HG03280 (cell line): ENCODE results near the gene HIVEP3.
A peak's percentile ranks its signal among the peaks of the same experiment; 100 is the strongest.

Source experiments
- ATAC-seq: cut with Tn5 transposase; IDR thresholded peaks from one replicate; pipeline ENCODE4 v1.9.1; 2021; ENCODE audit warnings: mild to moderate bottlenecking, moderate library complexity; ENCODE audit not compliant: unreplicated experiment

The HIVEP3 gene

DNA sequence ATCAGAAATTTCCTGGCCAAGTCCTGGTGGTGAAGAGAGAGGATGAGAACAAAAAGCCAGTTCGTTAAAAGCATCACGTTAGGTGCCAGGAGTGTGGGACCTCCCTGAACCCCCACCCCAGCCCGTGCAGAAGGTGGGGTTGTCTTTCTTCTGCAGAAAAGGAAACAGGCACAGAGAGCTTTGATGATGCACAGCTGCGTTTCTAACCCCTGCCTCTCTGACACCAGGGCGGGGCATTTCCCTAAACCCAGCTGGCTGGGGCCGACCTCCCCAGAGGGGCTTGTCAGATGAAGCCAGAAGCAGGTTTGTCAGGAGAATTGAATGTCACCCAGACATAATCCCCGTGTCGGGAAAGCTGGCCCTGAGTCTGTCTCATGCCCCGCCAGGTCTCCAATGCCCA lies 244.9 kb downstream of the HIVEP3 start:
- peak; percentile 35 for ATAC-seq

DNA sequence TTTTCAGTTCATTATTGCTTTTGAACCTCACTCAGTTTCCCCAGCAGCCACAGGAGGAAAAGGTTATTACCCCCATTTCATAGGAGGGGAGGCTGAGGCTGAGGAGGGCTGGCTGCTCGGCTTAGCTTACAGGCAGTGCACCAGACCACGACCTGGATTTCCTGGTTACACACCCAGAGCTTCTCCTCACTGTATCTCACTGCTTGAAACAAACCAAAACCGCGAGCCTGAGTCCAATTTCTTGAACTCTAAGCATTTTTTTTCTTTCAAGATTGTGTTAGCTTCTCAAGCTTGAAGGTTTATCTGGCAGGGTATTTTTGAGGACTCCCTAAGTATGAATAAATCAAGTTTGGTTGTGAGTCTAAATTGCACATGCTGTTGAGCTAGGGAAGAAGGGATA lies 245.3 kb downstream of the HIVEP3 start:
- peak; percentile 46 for ATAC-seq

DNA sequence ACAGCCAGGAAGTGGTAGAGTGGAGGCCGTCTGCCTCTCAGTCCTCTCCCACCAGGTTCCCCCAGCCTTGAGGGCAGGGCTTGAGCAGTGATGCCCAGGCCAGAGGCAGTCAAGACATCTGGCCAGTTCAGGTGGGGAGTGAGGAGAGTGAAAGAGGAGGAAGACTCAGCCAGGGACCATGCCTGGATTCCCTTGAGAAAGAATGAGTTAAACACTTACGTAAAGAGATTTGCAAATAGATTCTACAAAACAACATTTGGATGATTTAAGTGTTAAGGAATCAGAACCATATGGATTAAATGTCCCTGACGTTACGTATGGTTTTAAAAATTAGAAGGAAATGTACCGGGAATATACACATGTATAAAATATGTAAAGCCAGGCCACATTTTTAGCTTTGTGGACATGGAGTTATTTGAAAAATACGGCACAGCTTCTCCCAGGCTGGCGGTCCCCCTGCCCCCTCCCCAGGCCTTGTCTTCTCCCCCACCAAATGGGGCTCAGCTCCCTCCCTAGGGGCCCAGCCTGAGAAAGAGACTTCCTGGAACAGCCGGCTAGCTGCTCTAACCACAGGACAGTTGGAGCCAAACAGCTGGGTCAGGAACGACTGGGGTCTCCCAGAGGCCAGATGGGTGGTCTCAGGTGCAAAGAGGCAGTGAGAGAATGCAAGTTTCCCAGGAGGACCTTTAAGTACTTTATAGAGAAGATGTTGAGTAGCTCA lies 245.9 kb downstream of the HIVEP3 start:
- ATAC-seq: no peak

GRCh38 chr1:41672173-41672572 lies 246.5 kb downstream of the HIVEP3 start:
- ATAC-seq: no peak

DNA sequence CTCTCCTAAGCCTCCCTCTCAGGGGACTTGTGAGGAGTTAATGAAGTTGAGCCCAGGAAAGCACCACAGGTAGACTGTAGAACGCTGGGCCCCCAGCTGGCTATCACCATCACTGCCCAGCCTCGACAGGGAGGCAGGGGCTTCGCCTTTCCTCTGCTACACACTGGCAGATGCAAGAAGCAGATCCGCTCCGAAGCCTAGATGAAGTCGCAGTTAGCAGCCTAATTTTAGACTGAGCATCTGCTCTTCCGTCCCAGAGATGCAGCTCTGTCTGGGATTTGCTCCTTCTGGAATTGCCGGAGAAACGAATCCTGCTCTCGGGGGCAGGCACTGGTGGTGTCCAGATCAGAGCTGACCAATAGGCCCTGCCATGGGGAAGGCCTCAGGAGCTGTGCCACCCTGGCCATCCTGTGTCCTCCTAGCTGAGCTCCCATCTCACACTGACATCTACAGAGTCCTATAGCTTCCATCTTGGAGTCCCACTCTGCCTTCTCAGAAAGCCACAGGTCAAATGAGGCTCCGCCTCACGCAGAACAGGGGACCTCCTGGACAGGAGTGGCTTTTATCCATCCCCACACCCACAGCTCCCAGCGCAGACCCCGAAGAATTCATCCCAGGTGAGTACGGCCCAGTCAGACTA lies 247.5 kb downstream of the HIVEP3 start:
- no peak for ATAC-seq

- no peak for ATAC-seq
Observed at GRCh38 chr1:41670217-41670957, 248.3 kb downstream of the HIVEP3 start.

- no peak for ATAC-seq
Observed at GRCh38 chr1:41668967-41669366, 249.8 kb downstream of the HIVEP3 start.

- ATAC-seq: no peak
Observed at GRCh38 chr1:41668054-41668660, 250.6 kb downstream of the HIVEP3 start.

DNA sequence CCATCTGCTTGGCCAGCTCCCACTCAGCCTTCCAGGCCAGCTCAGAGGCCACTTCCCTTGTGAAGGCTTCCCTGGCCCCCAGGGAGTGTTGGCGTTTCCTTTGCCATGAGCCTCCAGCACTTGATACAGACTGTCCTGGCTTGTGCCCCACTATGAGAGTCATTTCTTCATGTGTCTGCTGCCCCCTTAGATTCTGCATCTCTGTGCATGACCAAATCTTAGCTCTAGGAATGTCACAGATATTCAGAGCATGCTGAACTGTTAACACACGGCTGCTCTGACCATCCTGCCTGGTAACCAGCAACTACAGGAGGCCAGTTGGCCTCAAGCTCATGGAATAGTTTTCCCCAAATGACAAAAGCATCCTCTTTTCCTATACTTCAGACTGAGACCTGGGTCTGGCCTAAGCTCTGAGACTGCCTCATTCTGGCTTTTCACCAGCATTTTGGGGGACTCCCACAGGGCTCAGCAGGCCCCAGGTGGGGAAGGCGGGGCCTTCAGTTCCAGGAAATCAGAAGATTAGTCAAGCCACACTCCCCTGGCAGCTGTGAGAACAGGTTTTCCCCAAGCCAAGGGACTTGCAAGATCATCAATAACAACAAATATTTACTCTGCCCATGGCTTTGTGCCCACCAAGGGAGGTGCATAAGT lies 251.6 kb downstream of the HIVEP3 start:
- ATAC-seq: peak; percentile 65

- ATAC-seq: no peak
Observed at GRCh38 chr1:41665962-41666917, 252.5 kb downstream of the HIVEP3 start.

DNA sequence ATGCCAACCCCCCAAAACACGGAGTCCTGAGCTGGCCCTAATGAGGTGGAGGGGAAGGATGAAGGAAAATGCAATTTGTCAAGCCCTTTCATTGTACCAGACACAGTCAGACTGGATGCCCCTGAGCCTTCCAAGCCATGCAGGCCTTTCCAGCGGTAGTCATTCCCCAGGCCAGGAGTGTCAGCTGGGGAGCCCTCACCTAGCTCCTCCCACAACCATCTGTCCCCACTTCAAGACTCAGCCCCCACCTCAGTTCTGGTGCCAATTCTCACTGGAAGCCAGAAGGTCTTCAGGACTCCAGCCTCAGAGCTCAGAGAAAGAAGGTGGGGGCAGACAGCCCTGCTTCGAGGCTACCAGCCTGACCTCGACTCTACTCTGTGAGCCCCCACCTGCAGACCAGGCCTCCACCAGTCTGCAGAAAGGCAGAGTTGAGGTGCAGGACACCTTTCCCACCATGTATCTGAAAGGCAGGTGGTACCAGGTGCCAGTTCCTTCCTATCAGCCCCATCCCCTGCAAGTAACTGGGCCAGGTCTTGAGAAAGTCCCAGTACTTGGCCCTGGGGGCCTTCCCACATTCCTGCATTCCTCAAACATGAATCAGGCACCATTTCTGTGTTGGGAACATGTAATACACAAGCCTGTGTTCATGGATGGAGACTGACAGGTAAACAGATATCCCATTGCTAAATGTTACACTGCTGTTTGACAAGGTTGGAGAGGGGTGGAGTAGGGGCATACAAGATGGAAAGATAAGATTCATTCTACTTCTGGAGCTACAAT lies 253.7 kb downstream of the HIVEP3 start:
- no peak for ATAC-seq

GRCh38 chr1:41663671-41664400 lies 254.9 kb downstream of the HIVEP3 start:
- no peak for ATAC-seq

DNA sequence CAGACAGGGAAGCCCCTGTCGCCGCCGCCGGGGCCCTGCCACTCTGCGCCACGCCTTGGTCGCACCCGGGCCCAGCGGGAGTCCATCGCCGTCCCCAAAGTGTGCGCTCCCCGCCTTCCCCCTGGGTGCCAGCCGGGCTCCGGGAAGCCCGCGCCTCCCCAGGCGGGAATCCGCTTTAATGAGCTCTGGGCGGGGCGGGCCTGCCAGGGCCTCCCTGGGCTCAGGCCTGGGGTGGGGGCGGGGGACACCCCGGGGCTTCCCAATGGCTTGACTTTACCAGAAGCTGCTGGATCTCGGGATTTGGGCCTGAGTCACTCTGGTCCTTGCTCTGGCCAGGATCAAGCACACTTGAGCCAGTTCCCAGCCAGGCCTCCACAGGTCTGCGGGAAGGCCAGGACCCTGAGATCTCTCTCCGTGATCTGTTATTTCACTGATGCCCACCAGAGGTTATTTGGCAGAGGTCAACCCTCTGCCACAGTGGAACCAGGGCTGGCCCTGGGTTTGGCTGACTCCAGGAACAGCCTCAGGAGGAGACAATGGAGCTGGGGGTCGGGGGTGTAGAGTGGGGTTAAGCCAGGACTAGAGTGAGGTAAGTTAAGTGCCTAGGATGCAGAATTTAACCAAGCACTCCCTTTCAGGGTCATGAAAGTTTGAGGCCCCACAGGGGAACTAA lies 255.8 kb downstream of the HIVEP3 start:
- ATAC-seq: no peak

DNA sequence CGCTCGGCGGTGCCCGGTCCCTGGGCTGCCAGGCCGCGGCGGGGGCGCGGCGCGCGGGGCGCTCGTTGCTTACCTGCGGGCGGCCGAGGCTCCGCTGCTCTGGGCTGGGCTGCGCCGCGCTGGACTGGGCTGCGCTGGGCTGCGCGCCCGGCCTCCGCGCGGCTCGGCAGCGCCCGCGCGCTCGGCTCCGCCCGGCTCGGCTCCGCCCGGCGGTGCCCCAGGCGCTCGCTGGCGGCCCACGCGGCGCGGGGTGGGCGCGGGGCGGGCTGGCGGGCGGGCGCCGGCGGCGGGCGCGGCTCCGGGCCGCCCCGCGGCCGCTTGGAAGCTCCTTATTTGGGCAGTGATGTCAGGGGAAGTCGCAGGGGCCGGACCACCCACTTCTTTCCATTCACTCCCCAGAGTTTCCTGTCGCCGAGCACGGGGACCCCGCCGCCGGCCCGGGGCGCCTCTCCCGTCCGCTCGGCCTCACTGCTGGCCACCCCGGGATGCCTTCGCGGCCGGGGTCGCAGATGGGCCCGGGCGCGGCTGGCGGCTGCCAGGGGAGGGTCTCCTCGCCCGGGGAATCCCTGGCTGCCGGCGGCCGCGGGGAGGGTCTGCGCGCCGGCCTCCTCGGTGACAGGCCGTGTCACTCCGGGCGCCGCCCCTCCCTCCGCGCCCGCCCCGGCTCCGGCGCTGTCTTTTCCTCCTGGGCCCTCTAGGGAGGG lies 256.5 kb downstream of the HIVEP3 start:
- peak; percentile 62 for ATAC-seq

- ATAC-seq: peak; percentile 8
Observed at GRCh38 chr1:41661428-41662060, 257.2 kb downstream of the HIVEP3 start.

DNA sequence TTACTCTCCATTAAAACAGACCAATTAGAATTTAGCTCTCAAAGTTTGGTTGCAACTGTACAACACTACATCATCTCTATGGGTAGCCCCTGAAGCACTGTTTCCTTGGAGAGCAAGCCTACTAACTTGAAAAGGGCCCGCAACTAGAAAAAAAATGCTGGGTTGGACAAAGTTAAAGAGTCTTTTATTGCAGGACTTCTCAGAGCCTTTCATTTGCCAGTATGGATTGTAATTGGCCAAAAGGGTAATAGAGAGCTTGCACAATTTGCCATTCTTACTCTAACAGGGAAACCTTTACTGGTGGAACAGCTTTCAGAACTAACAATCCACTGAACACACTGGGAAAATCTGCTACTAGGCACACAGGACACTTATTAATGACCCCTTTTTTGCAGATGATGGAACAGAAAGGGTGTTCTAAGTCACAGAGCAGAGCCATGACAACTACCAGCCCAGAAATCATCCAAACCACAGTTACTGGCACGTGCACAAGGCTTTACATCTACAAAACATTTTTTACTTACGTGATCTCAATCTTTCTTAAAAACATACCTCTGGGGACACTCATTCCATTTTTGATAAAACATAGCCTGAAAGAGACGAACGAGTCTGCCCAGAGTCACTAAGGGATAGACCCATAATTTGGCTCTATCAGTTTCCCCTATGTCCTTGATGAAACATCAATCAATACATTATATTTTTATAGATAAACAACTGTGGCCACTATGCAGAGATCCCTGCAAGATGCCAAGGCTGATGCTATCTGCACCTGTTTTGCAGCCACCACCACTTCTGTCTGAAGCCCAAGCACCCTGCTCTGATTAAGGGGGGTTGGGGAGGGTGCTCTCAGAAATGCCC lies 257.9 kb downstream of the HIVEP3 start:
- no peak for ATAC-seq
